Fibroblast of lung (primary cell): ENCODE data around the gene RHBDD1.

Experiments used
- EZH2 ChIP-seq: IDR thresholded peaks from 2 replicates; pipeline ENCODE4 v1.5.1; 2012; ENCODE audit warnings: low read length, control low read depth, mild to moderate bottlenecking; ENCODE audit errors: missing control alignments
- TF ChIP-seq, protein P1 (sequence below), 2 donors: IDR thresholded peaks in 1 of 2; conservative IDR thresholded peaks in 1 of 2; 1 replicate in 1 of 2; 2 replicates in 1 of 2; pipeline ENCODE4 v1.5.1; 2011 to 2012; ENCODE audit warnings: low read length in 2 of 2, control low read depth in 1 of 2, inconsistent platforms in 1 of 2, low read depth in 1 of 2, mild to moderate bottlenecking in 1 of 2

DNA sequence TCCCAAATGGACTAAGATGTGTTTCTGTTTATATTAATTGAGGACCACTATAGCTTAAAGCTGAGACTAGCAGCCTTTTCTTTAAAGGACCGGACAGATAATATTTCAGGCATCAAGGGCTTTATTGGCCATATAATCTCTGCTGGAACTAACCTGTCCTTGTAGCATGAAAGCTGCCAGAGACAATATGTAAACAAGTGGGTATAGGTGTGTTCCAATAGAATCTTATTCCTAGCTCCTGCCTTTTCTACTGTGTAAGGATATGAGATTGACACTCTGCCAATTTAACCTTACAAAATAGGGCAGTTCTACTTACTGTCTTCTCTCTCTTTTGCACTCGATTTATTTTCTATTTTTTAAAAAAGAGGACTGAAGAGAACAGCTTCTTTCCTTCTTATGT is 74.0 kb downstream of the RHBDD1 start:
- TF ChIP-seq, protein P1, sequence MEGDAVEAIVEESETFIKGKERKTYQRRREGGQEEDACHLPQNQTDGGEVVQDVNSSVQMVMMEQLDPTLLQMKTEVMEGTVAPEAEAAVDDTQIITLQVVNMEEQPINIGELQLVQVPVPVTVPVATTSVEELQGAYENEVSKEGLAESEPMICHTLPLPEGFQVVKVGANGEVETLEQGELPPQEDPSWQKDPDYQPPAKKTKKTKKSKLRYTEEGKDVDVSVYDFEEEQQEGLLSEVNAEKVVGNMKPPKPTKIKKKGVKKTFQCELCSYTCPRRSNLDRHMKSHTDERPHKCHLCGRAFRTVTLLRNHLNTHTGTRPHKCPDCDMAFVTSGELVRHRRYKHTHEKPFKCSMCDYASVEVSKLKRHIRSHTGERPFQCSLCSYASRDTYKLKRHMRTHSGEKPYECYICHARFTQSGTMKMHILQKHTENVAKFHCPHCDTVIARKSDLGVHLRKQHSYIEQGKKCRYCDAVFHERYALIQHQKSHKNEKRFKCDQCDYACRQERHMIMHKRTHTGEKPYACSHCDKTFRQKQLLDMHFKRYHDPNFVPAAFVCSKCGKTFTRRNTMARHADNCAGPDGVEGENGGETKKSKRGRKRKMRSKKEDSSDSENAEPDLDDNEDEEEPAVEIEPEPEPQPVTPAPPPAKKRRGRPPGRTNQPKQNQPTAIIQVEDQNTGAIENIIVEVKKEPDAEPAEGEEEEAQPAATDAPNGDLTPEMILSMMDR (conservative IDR thresholded peaks at IDR 0.05 in 1 of 2, IDR thresholded peaks at IDR 0.05 in 1 of 2; ENCODE audit: low read depth in 1 of 2, low read length in 2 of 2) = no peak
- no peak for TF ChIP-seq EZH2
